Measurements from ENCODE around the gene SURF1.

DNA sequence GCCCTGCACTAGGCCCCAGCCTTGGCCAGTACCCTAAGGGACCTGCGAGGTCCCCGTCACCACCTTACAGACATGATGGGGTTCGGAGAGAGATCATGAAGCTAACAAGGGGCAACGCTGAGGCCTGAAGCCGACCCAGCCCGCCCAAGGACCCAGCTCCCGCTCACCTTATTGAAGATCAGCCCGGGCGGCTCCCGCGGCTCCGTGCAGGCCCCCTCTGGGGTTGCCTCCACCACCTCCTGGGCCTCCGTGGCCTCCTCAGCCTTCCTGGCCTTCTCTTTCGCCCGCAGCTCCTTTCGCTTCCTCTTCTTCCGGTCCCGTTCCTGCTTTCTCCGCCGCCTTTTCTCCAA lies 23.9 kb downstream of the SURF1 start:
- TF ChIP-seq, protein P1, sequence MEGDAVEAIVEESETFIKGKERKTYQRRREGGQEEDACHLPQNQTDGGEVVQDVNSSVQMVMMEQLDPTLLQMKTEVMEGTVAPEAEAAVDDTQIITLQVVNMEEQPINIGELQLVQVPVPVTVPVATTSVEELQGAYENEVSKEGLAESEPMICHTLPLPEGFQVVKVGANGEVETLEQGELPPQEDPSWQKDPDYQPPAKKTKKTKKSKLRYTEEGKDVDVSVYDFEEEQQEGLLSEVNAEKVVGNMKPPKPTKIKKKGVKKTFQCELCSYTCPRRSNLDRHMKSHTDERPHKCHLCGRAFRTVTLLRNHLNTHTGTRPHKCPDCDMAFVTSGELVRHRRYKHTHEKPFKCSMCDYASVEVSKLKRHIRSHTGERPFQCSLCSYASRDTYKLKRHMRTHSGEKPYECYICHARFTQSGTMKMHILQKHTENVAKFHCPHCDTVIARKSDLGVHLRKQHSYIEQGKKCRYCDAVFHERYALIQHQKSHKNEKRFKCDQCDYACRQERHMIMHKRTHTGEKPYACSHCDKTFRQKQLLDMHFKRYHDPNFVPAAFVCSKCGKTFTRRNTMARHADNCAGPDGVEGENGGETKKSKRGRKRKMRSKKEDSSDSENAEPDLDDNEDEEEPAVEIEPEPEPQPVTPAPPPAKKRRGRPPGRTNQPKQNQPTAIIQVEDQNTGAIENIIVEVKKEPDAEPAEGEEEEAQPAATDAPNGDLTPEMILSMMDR (IDR thresholded peaks at IDR 0.05; ENCODE audit: low read depth, low read length) = no peak
- TF ChIP-seq POLR2A (IDR thresholded peaks at IDR 0.05; ENCODE audit: extremely low read depth, insufficient read length) = no peak

Data from NB4 (cell line).